Fibroblast of the aortic adventitia (primary cell): Measurements from ENCODE around the gene GNB5. TPM values are rescaled to one million over a fixed set of nuclear protein-coding genes. Genes with fewer than 3 reads are reported as not detected.

Source experiments
- DNase-seq: peaks from one replicate; pipeline ENCODE4 v3.0.0-alpha.2; 2010; ENCODE audit warnings: low read depth
- H3K4me3 ChIP-seq: 2 replicates; pipeline ENCODE4 v1.5.1; 2011; ENCODE audit warnings: low read depth, mild to moderate bottlenecking, control low read depth, low read length, moderate library complexity
- CTCF ChIP-seq: IDR thresholded peaks from 2 replicates; pipeline ENCODE4 v1.5.1; 2011; ENCODE audit warnings: mild to moderate bottlenecking, low read length, control low read depth, inconsistent platforms; ENCODE audit not compliant: insufficient read depth
- total RNA-seq: library from RNA; depleted of rRNA; stranded (reverse); fragments of >200 nt; gene quantifications from 2 replicates; pipeline ENCODE4 v1.2.3, GENCODE V29; 2012; ENCODE audit warnings: low replicate concordance

The GNB5 gene
- total RNA-seq, 1 donor = 24.0 TPM

- no peak for TF ChIP-seq CTCF
- DNase-seq = no peak
- no peak overlapping the region for H3K4me3 ChIP-seq
Measured at GRCh38 chr15:52137432-52138357, 53.5 kb downstream of the GNB5 start.

GRCh38 chr15:52136442-52136980 lies 54.7 kb downstream of the GNB5 start:
- DNase-seq = peak; percentile 72
- no peak overlapping the region for H3K4me3 ChIP-seq
- no peak for TF ChIP-seq CTCF

- H3K4me3 ChIP-seq = no peak overlapping the region
- TF ChIP-seq CTCF = no peak
- no peak for DNase-seq
Measured at GRCh38 chr15:52134502-52135144, 56.6 kb downstream of the GNB5 start.

- no peak for TF ChIP-seq CTCF
- no peak overlapping the region for H3K4me3 ChIP-seq
- DNase-seq = no peak
Measured at GRCh38 chr15:52133510-52134220, 57.5 kb downstream of the GNB5 start.

GRCh38 chr15:52132066-52132465 lies 59.1 kb downstream of the GNB5 start:
- no peak for TF ChIP-seq CTCF
- no peak for DNase-seq

GRCh38 chr15:52128568-52128967 lies 62.6 kb downstream of the GNB5 start:
- no peak for DNase-seq
- no peak for TF ChIP-seq CTCF
- H3K4me3 ChIP-seq = no peak overlapping the region

More at GRCh38 chr15:52132066-52132465, 59.1 kb downstream of the GNB5 start:
- no peak overlapping the region for H3K4me3 ChIP-seq
